Measurements from ENCODE around the gene SLC22A5. TPM values are rescaled to one million over a fixed set of nuclear protein-coding genes. Genes with fewer than 3 reads are reported as not detected.
A peak's percentile ranks its signal among the peaks of the same experiment; 100 is the strongest.

Gene SLC22A5
- total RNA-seq, 3 donors from 2014 or later, result 6.6 to 31.5 (median 23.3) TPM

DNA sequence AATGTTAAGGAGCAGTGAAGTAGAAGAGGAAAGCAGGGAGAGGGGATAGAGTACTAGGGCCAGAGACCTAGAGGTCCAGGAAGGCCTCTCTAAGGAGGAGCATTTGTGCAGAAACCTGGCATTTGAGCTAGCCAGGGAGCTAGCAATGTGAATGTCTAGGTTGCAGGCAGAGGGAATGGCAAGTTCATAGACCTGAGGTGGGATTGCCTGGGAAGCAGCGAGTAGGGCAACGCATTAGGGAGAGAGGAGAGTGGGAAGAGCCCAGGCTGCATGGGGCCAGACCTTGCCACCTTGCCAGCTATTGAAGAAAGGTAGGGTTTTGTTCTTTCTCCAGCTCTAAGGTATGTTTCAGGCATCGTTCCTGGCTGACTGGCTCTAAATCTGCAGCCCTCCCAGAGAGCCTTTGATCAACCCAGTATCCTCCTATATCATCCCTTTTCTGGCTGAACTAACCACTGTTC is 54.0 kb downstream of the SLC22A5 start:
- Histone ChIP-seq H3K36me3 (no peaks in the 10 kb centered on the region), H3K4me3 (no peak overlapping the region), H3K4me1 (peaks cover 20 to 32% of the 10 kb centered on the region in 2 donors), H3K27ac (peak overlapping the region in 1 of 2 donors; percentile 35), H3K27me3 (no peaks in the 10 kb centered on the region), H3K9me3 (no peaks in the 10 kb centered on the region)
- DNase-seq (ENCODE audit: low spot score in 2 of 2), result no peak
- intact Hi-C loops (cut with DNase I; ENCODE audit: low total_unique reads), result no loop called here
- TF ChIP-seq POLR2A (IDR thresholded peaks at IDR 0.05) (no peak), POLR2AphosphoS5 (IDR thresholded peaks at IDR 0.05) (no peak)
- TF ChIP-seq, protein P1, sequence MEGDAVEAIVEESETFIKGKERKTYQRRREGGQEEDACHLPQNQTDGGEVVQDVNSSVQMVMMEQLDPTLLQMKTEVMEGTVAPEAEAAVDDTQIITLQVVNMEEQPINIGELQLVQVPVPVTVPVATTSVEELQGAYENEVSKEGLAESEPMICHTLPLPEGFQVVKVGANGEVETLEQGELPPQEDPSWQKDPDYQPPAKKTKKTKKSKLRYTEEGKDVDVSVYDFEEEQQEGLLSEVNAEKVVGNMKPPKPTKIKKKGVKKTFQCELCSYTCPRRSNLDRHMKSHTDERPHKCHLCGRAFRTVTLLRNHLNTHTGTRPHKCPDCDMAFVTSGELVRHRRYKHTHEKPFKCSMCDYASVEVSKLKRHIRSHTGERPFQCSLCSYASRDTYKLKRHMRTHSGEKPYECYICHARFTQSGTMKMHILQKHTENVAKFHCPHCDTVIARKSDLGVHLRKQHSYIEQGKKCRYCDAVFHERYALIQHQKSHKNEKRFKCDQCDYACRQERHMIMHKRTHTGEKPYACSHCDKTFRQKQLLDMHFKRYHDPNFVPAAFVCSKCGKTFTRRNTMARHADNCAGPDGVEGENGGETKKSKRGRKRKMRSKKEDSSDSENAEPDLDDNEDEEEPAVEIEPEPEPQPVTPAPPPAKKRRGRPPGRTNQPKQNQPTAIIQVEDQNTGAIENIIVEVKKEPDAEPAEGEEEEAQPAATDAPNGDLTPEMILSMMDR (IDR thresholded peaks at IDR 0.05), result no peak

DNA sequence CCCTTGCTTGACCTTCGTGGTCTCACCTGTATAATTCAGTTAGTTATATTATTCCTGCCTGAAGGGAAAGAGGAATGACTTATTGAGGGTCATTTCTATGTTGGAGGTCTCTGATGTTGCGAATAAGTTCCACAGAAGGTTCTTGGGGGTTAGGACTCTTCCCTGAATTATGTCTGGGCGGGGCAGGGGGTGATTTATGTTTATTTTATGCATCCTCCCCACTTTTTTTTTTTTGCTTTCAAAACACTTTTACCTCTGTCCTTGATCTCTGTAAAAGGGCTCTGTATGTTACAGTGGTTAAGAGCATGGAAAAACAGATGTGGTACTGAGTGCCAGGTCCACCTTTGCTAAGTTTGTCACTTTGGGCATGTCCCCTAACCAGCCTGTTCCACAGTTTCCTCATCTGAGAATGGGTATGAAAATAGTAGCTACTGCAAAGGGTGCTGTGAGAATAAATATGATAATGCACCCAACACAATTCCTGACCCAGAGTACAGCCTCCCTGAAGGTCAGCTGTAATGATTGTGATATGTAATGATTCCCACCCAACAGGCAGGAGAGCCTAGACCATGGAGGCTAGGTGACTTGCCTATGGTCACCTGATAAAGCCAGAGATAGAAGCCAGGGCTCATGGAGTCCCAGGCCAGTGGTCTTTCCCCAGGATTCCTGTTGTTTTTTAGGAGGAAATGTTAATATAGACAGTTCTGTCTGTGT is 54.8 kb downstream of the SLC22A5 start:
- peak overlapping the region; percentile 18 to 84 for H3K27ac ChIP-seq
- no peaks in the 10 kb centered on the region for H3K27me3 ChIP-seq
- peaks cover 18 to 32% of the 10 kb centered on the region in 2 donors for H3K4me1 ChIP-seq
- intact Hi-C loops (cut with DNase I; ENCODE audit: low total_unique reads), result no loop called here
- no peaks in the 10 kb centered on the region for H3K36me3 ChIP-seq
- DNase-seq (ENCODE audit: low spot score in 2 of 2), result no peak
- no peaks in the 10 kb centered on the region for H3K9me3 ChIP-seq
- no peak overlapping the region for H3K4me3 ChIP-seq
- TF ChIP-seq, protein P1 (IDR thresholded peaks at IDR 0.05), result no peak

DNA sequence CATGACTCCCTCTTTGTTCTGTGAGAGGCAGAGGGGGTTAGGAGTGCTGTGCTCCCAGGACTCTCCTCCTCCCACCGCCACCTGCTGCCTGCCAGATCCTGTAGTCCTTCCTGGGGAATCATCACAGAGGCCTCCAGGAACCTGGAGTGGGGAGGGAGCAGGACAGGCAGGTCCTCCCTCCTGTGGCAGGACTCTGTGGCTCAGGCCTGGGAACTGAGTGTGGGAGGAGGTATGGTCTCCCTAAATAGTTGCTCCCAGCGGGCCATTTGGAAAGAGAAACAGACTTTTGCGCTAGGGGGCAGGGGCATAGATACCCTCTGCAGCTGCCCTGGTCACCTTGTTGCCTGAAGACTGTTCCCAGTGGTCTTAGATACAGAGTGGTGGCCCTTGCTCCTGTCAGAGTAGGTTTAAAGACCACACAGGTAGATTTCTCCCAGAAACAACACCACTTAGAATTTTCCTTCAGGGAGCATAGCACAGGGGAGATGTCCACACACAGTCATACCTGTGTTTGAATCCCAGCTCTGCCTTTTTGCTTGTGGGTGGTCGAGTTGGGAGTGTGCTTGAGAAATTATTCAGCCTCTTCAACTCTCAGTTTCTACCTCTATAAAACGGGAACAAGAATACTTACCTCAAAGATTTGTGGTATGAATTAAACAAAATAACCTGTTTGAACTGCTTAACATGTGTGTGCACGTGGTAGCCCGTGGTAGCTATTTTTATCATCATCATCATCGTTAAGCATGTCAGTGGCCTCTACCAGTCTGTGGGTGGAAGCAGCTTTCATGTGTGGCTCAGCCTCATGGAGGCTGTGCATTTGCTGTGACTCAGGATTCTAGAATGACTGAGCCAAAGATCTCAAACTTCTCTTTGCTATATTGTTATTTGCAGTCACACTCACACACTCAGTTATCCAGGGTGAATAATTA is 55.8 kb downstream of the SLC22A5 start:
- peaks cover 15 to 28% of the 10 kb centered on the region in 2 donors for H3K4me1 ChIP-seq
- intact Hi-C loops (cut with DNase I; ENCODE audit: low total_unique reads), result loop anchor here (5.0 kb wide), 1 partner anchor 62 kb away; no protein-coding TSS in a partner anchor
- H3K27ac ChIP-seq, result peak overlapping the region; percentile 81 to 84
- H3K9me3 ChIP-seq, result no peaks in the 10 kb centered on the region
- no peak for DNase-seq (ENCODE audit: low spot score in 2 of 2)
- no peaks in the 10 kb centered on the region for H3K27me3 ChIP-seq
- no peak overlapping the region for H3K4me3 ChIP-seq
- TF ChIP-seq, protein P1 (IDR thresholded peaks at IDR 0.05), result no peak
- TF ChIP-seq POLR2A (IDR thresholded peaks at IDR 0.05) (no peak), POLR2AphosphoS5 (IDR thresholded peaks at IDR 0.05) (no peak)
- H3K36me3 ChIP-seq, result no peaks in the 10 kb centered on the region

GRCh38 chr5:132425975-132426524 is 56.5 kb downstream of the SLC22A5 start:
- Histone ChIP-seq H3K36me3 (no peaks in the 10 kb centered on the region), H3K27ac (peak overlapping the region; percentile 81 to 84), H3K27me3 (no peaks in the 10 kb centered on the region), H3K4me1 (peaks cover 15 to 24% of the 10 kb centered on the region in 2 donors), H3K9me3 (no peaks in the 10 kb centered on the region), H3K4me3 (peak overlapping the region in 1 of 3 donors; percentile 19)
- no peak for TF ChIP-seq POLR2AphosphoS5 (IDR thresholded peaks at IDR 0.05)
- TF ChIP-seq, protein P1 (IDR thresholded peaks at IDR 0.05), result no peak
- no peak for TF ChIP-seq POLR2A (IDR thresholded peaks at IDR 0.05)
- DNase-seq (ENCODE audit: low spot score in 2 of 2), result no peak
- intact Hi-C loops (cut with DNase I; ENCODE audit: low total_unique reads), result loop anchor here (5.0 kb wide), 1 partner anchor 61 kb away; no protein-coding TSS in a partner anchor

All from breast epithelium (tissue), 4 donors.